HG02571 (cell line): ENCODE measurements around the gene NGLY1.
A peak's percentile ranks its signal among the peaks of the same experiment; 100 is the strongest.

ENCODE experiments used
- ATAC-seq: cut with Tn5 transposase; IDR thresholded peaks from one replicate; pipeline ENCODE4 v1.9.1; 2021; ENCODE audit warnings: mild to moderate bottlenecking, moderate library complexity; ENCODE audit not compliant: unreplicated experiment

The NGLY1 gene

GRCh38 chr3:25785826-25786225, 2.6 kb upstream of the NGLY1 start:
- ATAC-seq: no peak

- ATAC-seq: no peak
Observed at GRCh38 chr3:25784971-25785370, 1.7 kb upstream of the NGLY1 start.

GRCh38 chr3:25783661-25784512, 644 bp upstream of the NGLY1 start:
- peak; percentile 34 for ATAC-seq

GRCh38 chr3:25782636-25782937, 656 bp downstream of the NGLY1 start:
- ATAC-seq: no peak

GRCh38 chr3:25781758-25782594, 1.3 kb downstream of the NGLY1 start:
- ATAC-seq: peak; percentile 48

- ATAC-seq: no peak
Observed at GRCh38 chr3:25781145-25781757, 2.0 kb downstream of the NGLY1 start.

- ATAC-seq: no peak
Observed at GRCh38 chr3:25780618-25781017, 2.6 kb downstream of the NGLY1 start.

GRCh38 chr3:25775936-25776335, 7.3 kb downstream of the NGLY1 start:
- ATAC-seq: no peak

- peak; percentile 79 for ATAC-seq
Observed at GRCh38 chr3:25768851-25769250, 14.4 kb downstream of the NGLY1 start.

GRCh38 chr3:25751725-25752124, 31.5 kb downstream of the NGLY1 start:
- ATAC-seq: no peak

- ATAC-seq: no peak
Observed at GRCh38 chr3:25751048-25751447, 32.2 kb downstream of the NGLY1 start.

- ATAC-seq: no peak
Observed at GRCh38 chr3:25749031-25749581, 34.1 kb downstream of the NGLY1 start.

GRCh38 chr3:25748189-25748588, 35.1 kb downstream of the NGLY1 start:
- no peak for ATAC-seq

GRCh38 chr3:25747033-25747432, 36.2 kb downstream of the NGLY1 start:
- no peak for ATAC-seq

GRCh38 chr3:25744470-25744869, 38.8 kb downstream of the NGLY1 start:
- ATAC-seq: no peak

- ATAC-seq: no peak
Observed at GRCh38 chr3:25728101-25728500, 55.1 kb downstream of the NGLY1 start.

- no peak for ATAC-seq
Observed at GRCh38 chr3:25727316-25727715, 55.9 kb downstream of the NGLY1 start.

GRCh38 chr3:25725810-25726209, 57.4 kb downstream of the NGLY1 start:
- no peak for ATAC-seq

GRCh38 chr3:25724948-25725645, 58.1 kb downstream of the NGLY1 start:
- ATAC-seq: no peak

GRCh38 chr3:25723802-25724201, 59.4 kb downstream of the NGLY1 start:
- ATAC-seq: no peak

- no peak for ATAC-seq
Observed at GRCh38 chr3:25719321-25719720, 63.9 kb downstream of the NGLY1 start.
